Peyer's patch (tissue), 4 donors: ENCODE results near the gene CEMIP.

ENCODE experiments used
- CTCF ChIP-seq, 6 experiments: fragments of 450-650 bp in 4 of 6; fragments of 200-600 bp in 2 of 6; sonication (generic) in 1 of 6; IDR thresholded peaks; one replicate each; pipeline ENCODE4 v1.5.1; 2017 to 2019; ENCODE audit warnings: antibody characterized with exemption in 6 of 6, mild to moderate bottlenecking in 3 of 6, moderate library complexity in 1 of 6
- POLR2A ChIP-seq, 2 donors: fragments of 450-650 bp; IDR thresholded peaks; one replicate each; pipeline ENCODE4 v1.5.1; 2017; ENCODE audit warnings: antibody characterized with exemption in 2 of 2, mild to moderate bottlenecking in 2 of 2, moderate library complexity in 2 of 2

DNA sequence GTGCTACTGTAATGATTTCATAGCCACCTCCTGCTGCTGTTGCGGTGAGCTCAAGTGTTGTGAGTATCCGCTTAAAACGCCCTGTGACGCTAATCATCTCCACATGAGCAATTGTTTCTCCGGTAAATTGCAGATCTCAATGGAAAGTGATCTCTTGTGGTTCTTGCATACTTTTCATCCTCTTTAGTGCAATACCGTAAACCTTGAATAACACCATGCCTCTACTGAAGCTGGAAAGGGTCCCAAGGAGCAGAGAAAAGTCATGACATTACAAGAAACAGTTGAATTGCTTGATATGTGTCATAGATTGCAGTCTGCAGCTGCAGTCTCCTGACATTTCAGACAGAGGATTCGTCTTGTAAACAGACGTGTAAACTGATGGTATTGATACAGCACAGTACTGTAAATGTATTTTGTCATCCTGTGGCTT is 6.0 kb upstream of the CEMIP start:
- TF ChIP-seq CTCF (IDR thresholded peaks at IDR 0.05) (no peak), POLR2A (IDR thresholded peaks at IDR 0.05) (no peak)
